HG02623 (cell line): ENCODE results near the gene TTLL7.

Experiments used
- ATAC-seq: cut with Tn5 transposase; IDR thresholded peaks from one replicate; pipeline ENCODE4 v1.9.1; 2021; ENCODE audit warnings: moderate library complexity; ENCODE audit not compliant: unreplicated experiment

TTLL7 gene

GRCh38 chr1:83829106-83829505, 169.8 kb downstream of the TTLL7 start:
- ATAC-seq, result no peak

DNA sequence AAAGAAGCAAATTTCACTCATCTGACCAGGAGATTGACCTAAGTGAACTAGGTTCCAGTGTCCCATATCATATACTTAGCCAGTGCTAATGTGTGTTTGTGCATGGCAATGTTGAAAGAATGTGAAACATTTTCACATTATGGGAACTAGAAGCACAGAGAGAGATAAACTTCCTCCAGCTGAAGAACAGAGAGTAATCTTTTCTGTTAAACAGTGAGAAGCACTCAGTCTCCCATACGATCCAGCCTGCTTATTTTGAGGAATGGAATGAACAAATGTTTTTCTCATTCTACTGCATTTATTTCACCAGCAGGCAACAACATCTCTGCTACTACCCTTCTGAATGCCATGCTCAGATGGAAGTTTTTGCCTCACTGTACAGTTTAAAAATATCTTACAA, 170.5 kb downstream of the TTLL7 start:
- no peak for ATAC-seq

GRCh38 chr1:83827741-83828140, 171.2 kb downstream of the TTLL7 start:
- ATAC-seq, result no peak

DNA sequence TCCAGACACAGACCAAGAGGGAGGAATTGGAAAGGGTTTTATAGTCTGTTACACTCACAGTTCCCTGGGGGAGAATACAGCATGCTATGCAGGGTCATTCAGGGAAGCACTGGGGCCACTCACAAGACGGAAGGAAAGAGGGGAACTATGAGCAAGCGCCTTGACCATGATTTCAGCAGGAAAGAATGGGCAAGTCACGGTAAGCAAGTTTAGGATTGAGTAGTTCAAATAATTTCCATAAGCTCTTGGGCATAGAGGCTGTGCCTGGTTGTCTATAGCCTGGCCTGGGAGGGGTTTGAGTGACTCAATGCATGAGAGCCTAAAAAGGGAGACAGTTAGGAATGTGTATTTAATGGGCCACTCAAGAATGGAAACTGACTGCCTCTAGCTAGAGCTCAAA, 176.7 kb downstream of the TTLL7 start:
- ATAC-seq, result no peak

DNA sequence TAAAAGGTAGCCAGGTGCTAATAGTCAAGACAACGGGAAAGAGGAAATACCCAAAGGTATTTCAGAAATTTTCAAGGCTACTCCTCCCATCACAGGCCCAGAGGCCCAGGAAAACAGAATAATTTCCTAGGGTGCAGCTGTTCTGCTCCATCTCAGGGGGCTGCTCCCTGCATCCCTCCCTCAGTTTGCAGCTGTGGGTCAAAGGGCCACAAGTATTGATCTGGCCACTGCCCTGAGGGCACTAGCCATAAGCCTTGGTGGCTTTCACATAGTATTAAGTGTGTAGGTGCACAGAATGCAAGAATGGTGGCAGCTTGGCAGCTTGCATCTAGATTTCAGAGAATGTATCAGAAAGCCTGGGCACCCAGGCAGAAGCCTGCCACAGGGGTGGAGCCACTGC, 179.5 kb downstream of the TTLL7 start:
- ATAC-seq, result no peak

DNA sequence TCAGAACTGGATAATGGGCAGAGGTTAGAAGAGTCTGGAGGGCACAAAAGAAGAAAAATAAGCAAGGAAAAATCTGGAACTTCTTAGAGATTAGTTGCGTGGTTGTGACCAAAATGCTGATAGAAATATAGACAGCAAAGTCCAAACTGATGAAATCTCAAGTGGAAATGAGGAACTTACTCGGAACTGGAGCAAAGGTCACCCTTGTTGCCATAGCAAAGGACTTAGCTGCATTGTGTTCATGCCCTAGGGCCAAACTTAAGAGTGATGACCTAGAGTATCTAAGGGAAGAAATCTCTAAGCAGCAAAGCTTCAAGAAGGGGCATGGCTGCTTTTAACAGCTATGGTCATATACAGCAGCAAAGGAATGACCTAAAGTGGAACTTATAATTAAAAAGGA, 180.0 kb downstream of the TTLL7 start:
- ATAC-seq, result no peak

DNA sequence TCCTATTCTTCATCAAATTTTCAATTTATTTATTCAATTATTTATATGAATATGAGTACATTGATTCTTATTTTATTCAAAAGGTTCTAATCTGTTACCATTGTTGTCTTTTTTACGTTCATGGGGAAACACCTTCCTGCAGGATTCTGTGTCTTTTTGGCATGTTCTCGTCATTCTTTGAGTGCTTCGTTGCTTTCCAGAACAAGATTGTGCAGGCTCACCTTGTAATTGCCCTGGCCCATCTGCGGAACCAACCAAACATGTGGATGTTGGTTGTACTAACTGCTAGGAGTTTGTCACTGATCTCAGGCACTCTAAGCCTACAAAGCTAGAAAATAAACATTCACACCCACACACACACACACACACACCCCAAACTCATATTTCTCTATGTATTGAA, 182.1 kb downstream of the TTLL7 start:
- ATAC-seq, result no peak

DNA sequence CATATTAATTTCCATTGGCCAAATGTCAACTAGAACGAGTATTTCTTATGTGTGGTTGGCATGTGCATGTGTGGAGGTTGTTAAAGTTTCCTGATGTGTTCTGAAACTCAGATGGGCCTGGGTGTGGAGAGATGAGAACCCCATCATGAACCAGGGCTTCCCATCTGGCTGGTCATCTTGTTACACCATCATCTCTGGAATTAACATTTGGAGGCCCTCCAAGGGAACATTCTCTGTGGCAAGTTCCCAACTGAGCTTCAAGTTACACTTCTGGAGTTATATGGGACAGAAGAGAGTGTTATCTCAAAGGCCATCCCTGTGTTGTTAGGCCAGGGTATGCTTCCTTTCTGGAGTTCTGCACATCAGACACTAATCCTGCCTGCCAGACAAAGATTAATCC, 183.6 kb downstream of the TTLL7 start:
- ATAC-seq, result no peak
